Lower lobe of right lung (tissue), 2 donors: ENCODE results near the gene SORCS2. TPM values are rescaled to one million over a fixed set of nuclear protein-coding genes. Genes with fewer than 3 reads are reported as not detected.

Experiments used
- ATAC-seq, 2 donors: fragments of 200-7000 bp; cut with Tn5 transposase; one replicate each; pipeline ENCODE4 v1.9.1; 2020 to 2022; ENCODE audit warnings: mild to moderate bottlenecking in 2 of 2, moderate library complexity in 2 of 2
- DNase-seq: peaks from one replicate; pipeline ENCODE4 v3.0.0-alpha.2; 2020
- H3K27ac ChIP-seq: fragments of 200-600 bp; one replicate; pipeline ENCODE4 v1.8.0; 2022
- H3K27me3 ChIP-seq: fragments of 200-600 bp; one replicate; pipeline ENCODE4 v1.8.0; 2022; ENCODE audit warnings: low read depth
- H3K36me3 ChIP-seq: fragments of 200-600 bp; one replicate; pipeline ENCODE4 v1.8.0; 2022; ENCODE audit warnings: mild to moderate bottlenecking
- H3K4me1 ChIP-seq: fragments of 200-600 bp; one replicate; pipeline ENCODE4 v1.8.0; 2022
- H3K4me3 ChIP-seq: fragments of 200-600 bp; one replicate; pipeline ENCODE4 v1.8.0; 2022; ENCODE audit warnings: mild to moderate bottlenecking
- H3K9me3 ChIP-seq: fragments of 200-600 bp; one replicate; pipeline ENCODE4 v1.8.0; 2022
- CTCF ChIP-seq: fragments of 200-600 bp; IDR thresholded peaks from one replicate; pipeline ENCODE4 v1.8.0; 2022; ENCODE audit warnings: antibody characterized with exemption, mild to moderate bottlenecking
- intact Hi-C: fragments of 100-400 bp; cut with DNase I; formaldehyde crosslinking; loops from one replicate; pipeline ENCODE4 v1.11.0; 2022
- total RNA-seq: library from RNA; stranded (reverse); fragmentation: NEBNext Ultra II Directional; extraction: Animal tissue kit (Norgen Biotek cat#: 25700); gene quantifications from one replicate; pipeline ENCODE4 v1.2.1, GENCODE V29; 2021
- donor health status: DM: no; HTN: yes; CAD: no; lungs with severe emphysema.

The SORCS2 gene
- total RNA-seq, 1 donor from 2014 or later, result 5.8 TPM

- no peak for DNase-seq
- intact Hi-C loops, result no loop called here
- Histone ChIP-seq H3K36me3 (no peaks in the 10 kb centered on the region), H3K9me3 (no peaks in the 10 kb centered on the region), H3K4me1 (no peaks in the 10 kb centered on the region), H3K27ac (no peak overlapping the region), H3K4me3 (no peak overlapping the region), H3K27me3 (no peaks in the 10 kb centered on the region)
- TF ChIP-seq CTCF, result no peak
- ATAC-seq, result no peak
Observed at GRCh38 chr4:7465017-7465416, 272.7 kb downstream of the SORCS2 start.

- Histone ChIP-seq H3K9me3 (no peaks in the 10 kb centered on the region), H3K4me1 (no peaks in the 10 kb centered on the region), H3K36me3 (no peaks in the 10 kb centered on the region), H3K27me3 (no peaks in the 10 kb centered on the region), H3K4me3 (no peak overlapping the region), H3K27ac (no peak overlapping the region)
- no peak for ATAC-seq
- no peak for TF ChIP-seq CTCF
- no peak for DNase-seq
- intact Hi-C loops, result no loop called here
Observed at GRCh38 chr4:7466215-7466614, 273.9 kb downstream of the SORCS2 start.

GRCh38 chr4:7466904-7467303 is 274.6 kb downstream of the SORCS2 start:
- Histone ChIP-seq H3K9me3 (no peaks in the 10 kb centered on the region), H3K4me1 (no peaks in the 10 kb centered on the region), H3K36me3 (no peaks in the 10 kb centered on the region), H3K27me3 (no peaks in the 10 kb centered on the region), H3K27ac (no peak overlapping the region), H3K4me3 (no peak overlapping the region)
- DNase-seq (no peak), ATAC-seq (no peak)
- no peak for TF ChIP-seq CTCF
- intact Hi-C loops, result no loop called here

GRCh38 chr4:7467471-7467870 is 275.1 kb downstream of the SORCS2 start:
- Histone ChIP-seq H3K4me1 (no peaks in the 10 kb centered on the region), H3K27me3 (no peaks in the 10 kb centered on the region), H3K36me3 (no peaks in the 10 kb centered on the region), H3K9me3 (no peaks in the 10 kb centered on the region), H3K27ac (no peak overlapping the region), H3K4me3 (no peak overlapping the region)
- intact Hi-C loops, result no loop called here
- no peak for TF ChIP-seq CTCF
- DNase-seq (no peak), ATAC-seq (no peak)

- intact Hi-C loops, result no loop called here
- H3K36me3 ChIP-seq, result no peaks in the 10 kb centered on the region
- H3K4me1 ChIP-seq, result no peaks in the 10 kb centered on the region
- ATAC-seq, result no peak
- H3K27ac ChIP-seq, result no peak overlapping the region
- TF ChIP-seq CTCF, result no peak
- no peaks in the 10 kb centered on the region for H3K27me3 ChIP-seq
- no peak for DNase-seq
- no peaks in the 10 kb centered on the region for H3K9me3 ChIP-seq
- H3K4me3 ChIP-seq, result no peak overlapping the region
Observed at GRCh38 chr4:7469023-7469422, 276.7 kb downstream of the SORCS2 start.

- Histone ChIP-seq H3K9me3 (no peaks in the 10 kb centered on the region), H3K27ac (no peak overlapping the region), H3K4me3 (no peak overlapping the region), H3K36me3 (no peaks in the 10 kb centered on the region), H3K4me1 (no peaks in the 10 kb centered on the region), H3K27me3 (no peaks in the 10 kb centered on the region)
- intact Hi-C loops, result no loop called here
- no peak for TF ChIP-seq CTCF
- ATAC-seq (no peak), DNase-seq (no peak)
Observed at GRCh38 chr4:7470111-7470510, 277.8 kb downstream of the SORCS2 start.
